Endodermal cell (in vitro differentiated cells): Measurements from ENCODE around the gene IDE. TPM values are rescaled to one million over a fixed set of nuclear protein-coding genes. Genes with fewer than 3 reads are reported as not detected.

Experiments
- DNase-seq: peaks from one replicate; pipeline ENCODE4 v3.0.0-alpha.2; 2017
- H3K27ac ChIP-seq: 2 replicates; pipeline ENCODE4 v1.5.1; 2013; ENCODE audit warnings: mild to moderate bottlenecking, low read depth, low read length, moderate library complexity
- H3K27me3 ChIP-seq: 2 replicates; pipeline ENCODE4 v1.6.1; 2013; ENCODE audit warnings: mild to moderate bottlenecking, low read length, moderate library complexity; ENCODE audit not compliant: insufficient read depth, control insufficient read depth, poor library complexity, severe bottlenecking
- H3K36me3 ChIP-seq: 2 replicates; pipeline ENCODE4 v1.7.0; 2013; ENCODE audit warnings: mild to moderate bottlenecking, low read length, moderate library complexity; ENCODE audit not compliant: control insufficient read depth, insufficient read depth
- H3K4me1 ChIP-seq: one replicate; pipeline ENCODE4 v1.7.0; 2013; ENCODE audit warnings: low read length; ENCODE audit not compliant: control insufficient read depth, insufficient read depth
- H3K4me3 ChIP-seq: 2 replicates; pipeline ENCODE4 v1.5.1; 2013; ENCODE audit warnings: mild to moderate bottlenecking, low read length, moderate library complexity
- H3K9ac ChIP-seq: 2 replicates; pipeline ENCODE4 v1.6.1; 2013; ENCODE audit warnings: mild to moderate bottlenecking, low read length, moderate library complexity; ENCODE audit not compliant: poor library complexity, severe bottlenecking; ENCODE audit errors: extremely low read depth
- H3K9me3 ChIP-seq: 2 replicates; pipeline ENCODE4 v1.6.1; 2013; ENCODE audit warnings: mild to moderate bottlenecking, low read length, moderate library complexity; ENCODE audit not compliant: control insufficient read depth
- H3K27ac Mint-ChIP-seq: 2 replicates; pipeline ENCODE4 v1.8.0; 2020; ENCODE audit warnings: mixed read lengths
- H3K27me3 Mint-ChIP-seq: 2 replicates; pipeline ENCODE4 v1.8.0; 2021; ENCODE audit warnings: mild to moderate bottlenecking, mixed read lengths; ENCODE audit not compliant: insufficient read depth
- H3K36me3 Mint-ChIP-seq: 2 replicates; pipeline ENCODE4 v1.8.0; 2020; ENCODE audit warnings: low read depth, mixed read lengths
- H3K4me1 Mint-ChIP-seq: 2 replicates; pipeline ENCODE4 v1.8.0; 2020; ENCODE audit warnings: mixed read lengths
- H3K4me3 Mint-ChIP-seq: 2 replicates; pipeline ENCODE4 v1.8.0; 2020; ENCODE audit warnings: mild to moderate bottlenecking, moderate library complexity, mixed read lengths
- H3K9me3 Mint-ChIP-seq: 2 replicates; pipeline ENCODE4 v1.8.0; 2020; ENCODE audit warnings: mild to moderate bottlenecking, mixed read lengths
- WGBS, 2 experiments: methylation state at CpG; one replicate each; pipeline versions ENCODE4 v1.1.5 to v1.1.7; 2013; ENCODE audit warnings: missing lambda C conversion rate in 2 of 2, mixed read lengths in 1 of 2; ENCODE audit not compliant: insufficient coverage in 1 of 2, insufficient read length in 1 of 2; 5-methylcytosine and 5-hydroxymethylcytosine counted together
- total RNA-seq, 2 donors: library from RNA; stranded (reverse); fragmentation: NEBNext Ultra II Directional in 1 of 2; extraction: Animal tissue kit (Norgen Biotek cat#: 25700) in 1 of 2; gene quantifications; 2 replicates in 1 of 2; 3 replicates in 1 of 2; pipeline ENCODE4 v1.2.1, GENCODE V29; 2021
- TF ChIP-seq, protein P1 (sequence below): fragments of 200-600 bp; sonication (generic); conservative IDR thresholded peaks from 2 replicates; pipeline ENCODE4 v1.5.0; 2021; ENCODE audit warnings: antibody characterized with exemption, mild to moderate bottlenecking

Gene IDE
- total RNA-seq, 2 donors from 2014 or later = 56.3 to 63.3 TPM

DNA sequence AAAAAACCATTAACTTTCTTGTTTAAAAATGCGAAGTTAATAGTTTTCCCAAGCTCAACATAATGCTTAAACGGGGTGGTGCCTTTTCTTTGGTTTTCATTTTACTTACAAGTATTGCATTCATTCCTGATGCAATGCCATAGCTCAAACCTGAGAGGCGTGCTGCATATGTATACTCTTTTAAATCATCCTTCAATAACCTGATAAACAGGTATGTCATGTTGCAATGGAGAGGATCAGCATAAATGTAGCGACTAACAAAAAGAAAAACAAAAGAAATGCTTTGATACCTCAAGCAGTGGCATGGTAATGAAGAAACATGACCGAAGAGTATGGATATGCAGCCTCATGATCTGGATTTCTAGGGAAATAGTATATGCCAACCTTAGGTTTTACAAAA is 95.4 kb downstream of the IDE start:
- Histone ChIP-seq H3K27ac (no peak overlapping the region), H3K36me3 (peaks cover 49% of the 10 kb centered on the region), H3K4me3 (no peak overlapping the region), H3K4me1 (no peaks in the 10 kb centered on the region), H3K27me3 (no peaks in the 10 kb centered on the region), H3K9ac (no peak overlapping the region), H3K9me3 (no peaks in the 10 kb centered on the region)
- Mint-ChIP-seq H3K27me3 (no peaks in the 10 kb centered on the region), H3K27ac (no peak overlapping the region), H3K4me1 (no peaks in the 10 kb centered on the region), H3K4me3 (no peak overlapping the region), H3K9me3 (no peaks in the 10 kb centered on the region), H3K36me3 (peaks cover 44% of the 10 kb centered on the region)
- no peak for DNase-seq
- 90 to 100% methylated on average over 4 to 5 of the region's 5 CpGs for WGBS, 2 experiments
- TF ChIP-seq, protein P1, sequence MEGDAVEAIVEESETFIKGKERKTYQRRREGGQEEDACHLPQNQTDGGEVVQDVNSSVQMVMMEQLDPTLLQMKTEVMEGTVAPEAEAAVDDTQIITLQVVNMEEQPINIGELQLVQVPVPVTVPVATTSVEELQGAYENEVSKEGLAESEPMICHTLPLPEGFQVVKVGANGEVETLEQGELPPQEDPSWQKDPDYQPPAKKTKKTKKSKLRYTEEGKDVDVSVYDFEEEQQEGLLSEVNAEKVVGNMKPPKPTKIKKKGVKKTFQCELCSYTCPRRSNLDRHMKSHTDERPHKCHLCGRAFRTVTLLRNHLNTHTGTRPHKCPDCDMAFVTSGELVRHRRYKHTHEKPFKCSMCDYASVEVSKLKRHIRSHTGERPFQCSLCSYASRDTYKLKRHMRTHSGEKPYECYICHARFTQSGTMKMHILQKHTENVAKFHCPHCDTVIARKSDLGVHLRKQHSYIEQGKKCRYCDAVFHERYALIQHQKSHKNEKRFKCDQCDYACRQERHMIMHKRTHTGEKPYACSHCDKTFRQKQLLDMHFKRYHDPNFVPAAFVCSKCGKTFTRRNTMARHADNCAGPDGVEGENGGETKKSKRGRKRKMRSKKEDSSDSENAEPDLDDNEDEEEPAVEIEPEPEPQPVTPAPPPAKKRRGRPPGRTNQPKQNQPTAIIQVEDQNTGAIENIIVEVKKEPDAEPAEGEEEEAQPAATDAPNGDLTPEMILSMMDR = no peak

DNA sequence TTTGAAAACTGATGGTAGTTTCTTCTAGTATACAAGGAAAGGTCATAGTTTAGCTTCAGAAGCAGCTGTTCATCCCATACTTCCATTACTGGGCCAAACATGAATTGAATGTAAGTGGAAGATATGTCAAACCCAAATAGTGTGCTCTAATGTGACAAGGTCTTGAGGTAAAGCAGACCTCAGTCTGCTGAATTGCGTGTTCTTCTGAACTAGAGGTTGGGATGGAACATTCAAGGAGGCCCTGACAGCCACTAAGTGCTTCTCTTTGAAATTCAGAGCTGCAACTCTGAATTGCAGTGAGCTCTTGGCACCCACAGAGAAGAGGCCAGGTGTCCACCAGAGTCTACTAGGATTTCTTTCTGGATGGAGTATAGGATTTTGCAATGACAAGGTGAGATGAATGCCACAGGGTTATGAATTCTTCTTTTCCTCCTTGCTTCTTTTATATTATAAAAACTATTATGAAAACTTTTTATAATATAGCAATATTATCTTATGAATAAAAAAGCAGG is 98.5 kb downstream of the IDE start:
- no peak overlapping the region for H3K4me3 ChIP-seq
- H3K4me1 Mint-ChIP-seq = no peaks in the 10 kb centered on the region
- H3K27ac Mint-ChIP-seq = no peak overlapping the region
- no peaks in the 10 kb centered on the region for H3K4me1 ChIP-seq
- H3K36me3 ChIP-seq = peaks cover 46% of the 10 kb centered on the region
- H3K36me3 Mint-ChIP-seq = peaks cover 34% of the 10 kb centered on the region
- WGBS, 2 experiments = 89 to 91% methylated on average over 1 of the region's 1 CpG
- no peaks in the 10 kb centered on the region for H3K9me3 Mint-ChIP-seq
- no peak overlapping the region for H3K27ac ChIP-seq
- no peak overlapping the region for H3K9ac ChIP-seq
- H3K27me3 Mint-ChIP-seq = no peaks in the 10 kb centered on the region
- H3K4me3 Mint-ChIP-seq = no peak overlapping the region
- no peaks in the 10 kb centered on the region for H3K27me3 ChIP-seq
- no peaks in the 10 kb centered on the region for H3K9me3 ChIP-seq
- DNase-seq = no peak
- TF ChIP-seq, protein P1 = no peak

DNA sequence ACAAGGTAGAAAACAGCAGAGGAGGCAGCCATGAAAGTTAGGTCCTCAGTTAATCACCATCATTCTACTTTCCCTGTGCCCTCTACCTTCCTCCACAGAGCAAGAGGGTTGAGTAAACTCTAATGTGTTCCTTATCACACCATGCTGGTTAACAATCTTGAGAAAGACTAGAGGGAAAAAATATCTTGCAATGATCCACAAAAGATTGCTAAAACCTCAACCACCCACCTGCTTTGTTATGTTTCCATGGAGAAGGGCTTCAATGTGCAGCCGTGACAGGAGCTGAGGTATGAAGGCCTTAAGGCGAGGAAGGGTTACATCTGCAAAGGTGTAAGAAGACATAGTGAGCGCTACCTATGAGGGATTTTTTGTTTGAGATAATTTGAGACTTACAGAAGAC is 103.9 kb downstream of the IDE start:
- no peak overlapping the region for H3K4me3 ChIP-seq
- H3K4me1 ChIP-seq = no peaks in the 10 kb centered on the region
- H3K27ac ChIP-seq = no peak overlapping the region
- H3K36me3 Mint-ChIP-seq = peaks cover 52% of the 10 kb centered on the region
- H3K27me3 ChIP-seq = no peaks in the 10 kb centered on the region
- H3K4me1 Mint-ChIP-seq = no peaks in the 10 kb centered on the region
- H3K9ac ChIP-seq = no peak overlapping the region
- H3K27me3 Mint-ChIP-seq = no peaks in the 10 kb centered on the region
- H3K36me3 ChIP-seq = peaks cover 57% of the 10 kb centered on the region
- no peak overlapping the region for H3K4me3 Mint-ChIP-seq
- WGBS, 2 experiments = 85 to 87% methylated on average over 2 to 3 of the region's 3 CpGs
- no peaks in the 10 kb centered on the region for H3K9me3 ChIP-seq
- DNase-seq = no peak
- H3K9me3 Mint-ChIP-seq = no peaks in the 10 kb centered on the region
- TF ChIP-seq, protein P1 = no peak
- H3K27ac Mint-ChIP-seq = no peak overlapping the region
